ENCODE results near the gene SMAD2.
"Not testable (repeated sequence)": the region's sequence is repeated elsewhere in the genome, so short reads cannot be mapped to it uniquely, and the experiment has no call there.

The SMAD2 gene

DNA sequence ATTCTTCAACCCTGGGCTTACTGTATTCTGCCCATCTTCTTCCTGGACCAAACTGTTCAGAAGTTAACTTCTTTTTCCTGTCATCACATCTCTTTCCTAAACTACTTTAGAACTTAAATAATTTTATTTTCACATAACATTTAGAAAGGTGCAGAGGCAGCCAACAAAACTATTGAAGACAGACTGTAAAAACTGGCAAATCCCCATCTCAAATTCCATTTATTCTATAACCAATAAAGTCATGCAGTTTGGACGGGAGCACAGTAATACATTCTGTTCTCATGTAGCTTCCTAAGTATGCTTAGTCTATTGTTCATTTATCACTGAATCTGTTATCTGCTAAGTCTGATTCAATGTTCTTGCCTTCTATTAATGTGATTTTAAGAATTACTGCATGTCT, 99.1 kb downstream of the SMAD2 start:
- no peak for DNase-seq

DNA sequence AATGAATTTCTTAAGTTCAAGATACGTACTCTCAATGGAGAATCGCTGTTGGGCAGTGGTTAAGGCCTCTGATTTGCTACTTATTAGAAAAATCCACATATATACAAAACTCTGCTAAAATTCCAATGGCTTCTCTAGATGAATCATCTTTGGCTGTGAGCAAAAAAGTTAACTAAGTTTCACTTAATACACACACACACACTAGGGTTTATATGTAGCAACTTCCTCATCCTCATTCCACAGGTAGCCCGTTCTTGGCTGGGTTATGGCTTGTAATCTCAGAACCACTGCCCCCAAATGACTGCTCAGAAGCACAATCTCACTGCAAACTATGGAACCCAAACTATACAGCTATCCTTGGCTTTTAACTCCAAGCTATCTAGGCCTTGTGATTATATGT, 99.7 kb downstream of the SMAD2 start:
- no peak for DNase-seq

DNA sequence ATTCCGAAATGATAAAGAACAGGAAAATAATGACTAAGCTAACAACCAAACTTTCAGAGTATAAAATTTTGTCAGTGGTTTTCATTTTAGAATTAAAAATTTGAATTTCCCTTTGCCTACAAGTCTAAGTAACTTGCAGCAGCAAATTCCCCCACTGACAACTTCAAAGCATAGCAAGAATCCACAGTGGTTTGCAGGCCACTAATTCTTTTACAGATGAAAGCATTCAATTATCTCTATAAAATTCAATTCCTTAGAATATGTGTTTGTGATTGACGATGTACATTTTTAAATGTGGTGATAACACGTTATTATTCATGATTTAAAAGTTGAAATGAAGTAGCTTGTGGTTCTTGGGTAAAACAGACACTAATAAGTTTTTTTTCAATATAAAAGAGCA, 100.6 kb downstream of the SMAD2 start:
- no peak for DNase-seq

DNA sequence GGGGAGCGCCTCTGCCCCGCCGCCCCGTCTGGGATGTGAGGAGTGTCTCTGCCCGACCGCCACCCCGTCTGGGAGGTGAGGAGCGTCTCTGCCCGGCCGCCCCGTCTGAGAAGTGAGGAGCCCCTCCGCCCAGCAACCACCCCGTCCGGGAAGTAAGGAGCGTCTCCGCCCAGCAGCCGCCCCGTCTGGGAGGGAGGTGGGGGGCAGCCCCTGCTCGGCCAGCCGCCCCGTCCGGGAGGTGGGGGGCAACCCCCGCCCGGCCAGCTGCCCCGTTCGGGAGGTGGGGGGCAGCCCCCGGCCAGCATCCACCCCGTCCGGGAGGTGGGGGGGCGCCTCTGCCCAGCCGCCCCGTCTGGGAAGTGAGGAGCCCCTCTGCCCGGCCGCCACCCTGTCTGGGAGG, 102.4 kb downstream of the SMAD2 start:
- not testable (repeated sequence) for DNase-seq

DNA sequence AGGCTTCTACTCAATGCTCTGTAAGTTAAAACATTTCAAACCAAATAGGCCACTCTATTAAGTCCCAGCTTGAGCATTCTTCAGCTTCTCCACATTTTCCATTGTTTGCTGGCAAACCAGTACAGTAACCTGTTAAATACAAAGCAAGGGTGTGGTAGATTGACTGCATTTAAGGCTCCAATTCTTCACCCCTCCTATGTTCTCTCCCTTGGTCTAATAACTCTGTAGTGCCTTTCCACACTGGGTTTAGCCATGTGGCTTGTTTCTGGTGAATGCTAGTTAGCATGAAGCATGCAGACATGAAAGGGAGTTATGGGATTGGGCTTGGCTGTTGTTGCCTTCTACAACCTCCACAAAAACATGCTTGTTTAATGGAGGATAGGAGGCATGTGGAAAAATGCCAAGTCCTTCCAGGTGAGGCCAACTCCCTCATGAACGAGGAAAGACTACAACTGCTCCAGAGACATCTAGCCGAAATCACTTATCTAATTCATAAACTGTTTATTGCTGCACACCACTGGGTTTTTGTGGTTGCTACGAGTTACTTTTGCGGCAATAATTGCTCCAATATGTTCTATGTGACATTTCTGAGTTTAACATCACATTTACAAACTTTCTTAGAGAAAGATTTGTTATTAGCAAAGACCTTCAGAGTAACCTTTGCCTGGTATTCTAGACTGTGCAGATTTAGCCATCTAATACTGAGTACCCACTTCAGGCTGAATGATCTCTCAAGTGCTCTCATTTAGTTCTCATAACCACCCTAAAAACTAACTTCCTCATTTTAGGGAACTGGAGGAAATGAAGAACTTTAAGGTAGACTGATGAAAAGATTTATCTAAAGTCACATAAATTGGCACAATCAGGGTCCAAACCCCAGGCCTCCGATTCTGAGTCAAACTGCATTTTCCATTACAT, 104.0 kb downstream of the SMAD2 start:
- no peak for DNase-seq

DNA sequence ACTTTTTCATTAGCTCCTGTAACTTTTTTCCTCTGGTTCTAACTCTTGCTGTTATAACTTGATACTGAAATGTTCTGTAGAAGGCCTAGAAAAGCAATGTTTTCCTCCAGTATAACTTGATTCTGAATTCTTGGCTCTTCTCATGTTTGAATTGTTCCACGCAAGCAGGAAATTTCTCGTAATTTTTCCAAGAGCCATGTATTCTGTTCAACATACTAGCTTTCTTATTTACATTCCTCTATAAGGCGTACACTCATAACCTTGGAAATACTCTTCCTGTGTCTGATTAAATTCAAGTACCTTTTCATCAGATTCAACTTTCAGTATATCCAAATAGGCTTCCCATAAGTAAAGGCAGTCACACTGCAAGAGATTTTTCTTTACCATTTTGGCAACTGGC, 109.1 kb downstream of the SMAD2 start:
- no peak for DNase-seq

DNA sequence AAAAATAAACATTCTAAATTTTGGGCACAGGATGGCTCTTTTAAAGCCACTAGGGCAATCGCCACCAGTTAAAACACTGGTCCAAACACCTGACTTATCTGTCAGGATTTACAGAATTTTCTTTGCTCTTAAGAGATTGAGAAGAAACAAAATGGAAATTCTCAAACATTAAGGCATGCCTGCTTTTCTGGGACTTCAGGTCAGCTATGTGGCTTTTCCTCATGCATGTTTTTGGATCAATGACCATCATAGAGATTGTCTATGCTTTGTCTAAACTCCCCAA, 112.7 kb downstream of the SMAD2 start:
- DNase-seq = no peak

DNA sequence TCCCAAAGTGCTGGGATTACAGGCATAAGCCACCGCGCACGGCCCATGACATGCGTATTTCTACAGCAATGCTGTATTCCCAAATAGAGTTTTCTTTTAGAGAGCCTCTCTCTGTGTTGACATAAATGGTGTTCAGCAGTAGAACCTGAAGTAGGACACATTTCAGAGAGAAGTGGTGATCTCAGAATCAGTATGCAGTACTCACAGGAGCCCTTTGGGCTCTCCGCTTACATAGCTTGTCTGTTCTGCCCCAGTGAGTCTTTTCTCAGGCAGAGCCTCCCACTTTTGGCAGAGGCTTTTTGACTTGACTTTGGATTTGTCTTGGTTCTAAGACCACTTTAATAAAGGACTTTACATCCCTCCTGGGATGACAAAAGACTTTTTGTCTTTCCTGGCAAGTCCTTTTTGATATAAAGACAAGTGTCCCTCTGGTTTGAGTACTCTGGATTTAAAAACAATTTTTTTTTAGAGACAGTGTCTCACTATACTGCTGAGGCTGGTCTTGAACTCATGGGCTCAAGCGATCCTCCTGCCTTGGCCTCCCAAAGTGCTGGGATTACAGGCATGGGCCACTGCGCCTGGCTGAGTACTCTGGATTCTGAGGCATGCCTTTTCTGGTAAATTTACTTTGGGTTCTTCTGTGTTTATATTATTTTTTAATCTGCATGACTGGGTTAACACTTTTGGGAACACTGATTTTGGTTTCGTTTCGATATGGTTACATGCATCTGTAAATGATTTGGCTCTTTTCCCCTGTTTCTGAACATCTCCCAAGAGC, 113.3 kb downstream of the SMAD2 start:
- DNase-seq = no peak

DNA sequence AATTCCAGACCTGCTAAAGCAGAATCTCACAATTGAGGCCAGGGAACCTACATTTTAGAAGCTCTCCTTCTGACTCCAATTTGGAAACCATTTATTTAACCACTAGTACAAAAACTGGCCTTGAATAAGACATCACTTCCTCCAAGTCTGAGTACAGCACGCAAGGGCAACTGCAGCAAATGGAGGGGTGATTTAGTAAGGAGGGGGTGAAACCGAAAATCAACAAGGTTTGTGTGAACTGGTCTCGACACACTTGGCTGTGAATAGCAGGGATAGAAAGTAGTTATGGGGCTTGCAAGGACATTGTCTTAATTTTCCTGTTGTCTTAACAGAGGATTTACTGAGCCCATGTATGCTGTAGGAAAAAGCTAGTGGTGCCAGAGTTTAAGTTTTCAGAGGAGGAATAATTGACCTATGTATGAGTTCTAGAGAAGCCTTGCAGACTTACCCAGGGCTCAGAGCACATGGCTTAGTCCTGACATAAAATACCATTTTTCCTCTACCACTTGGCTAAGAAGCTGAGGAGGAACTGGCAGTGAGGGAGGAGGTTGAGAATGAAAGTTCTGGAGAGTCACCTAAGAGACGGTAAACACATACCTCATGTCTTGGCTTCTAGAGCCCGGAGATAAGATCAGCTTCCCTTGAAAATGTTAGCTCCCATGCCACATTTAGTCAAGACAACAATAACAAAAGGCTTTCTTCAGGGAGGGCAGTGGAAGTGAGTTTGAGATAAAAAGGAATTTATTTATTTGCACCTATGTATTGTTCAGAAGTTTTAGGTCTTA, 114.8 kb downstream of the SMAD2 start:
- DNase-seq = no peak

DNA sequence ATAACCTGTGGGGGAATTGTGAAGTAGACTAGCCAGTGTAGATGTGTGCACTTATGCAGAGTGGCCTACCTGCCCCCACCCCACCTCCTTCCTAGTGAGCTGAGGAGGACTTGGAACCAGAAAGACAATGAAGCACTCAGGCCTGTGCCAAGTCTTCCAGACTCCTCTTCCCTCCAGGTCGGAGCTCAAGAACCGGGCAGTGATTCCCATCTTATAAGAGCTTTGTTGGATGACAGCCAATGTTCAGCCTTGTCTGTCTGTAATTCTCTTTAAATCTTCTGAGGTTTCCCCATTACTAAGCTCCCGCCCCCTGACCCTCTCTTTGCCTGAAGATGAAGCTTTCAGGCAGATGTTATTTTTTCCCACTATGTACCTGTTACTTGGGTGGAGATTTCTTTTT, 121.0 kb downstream of the SMAD2 start:
- DNase-seq = no peak

DNA sequence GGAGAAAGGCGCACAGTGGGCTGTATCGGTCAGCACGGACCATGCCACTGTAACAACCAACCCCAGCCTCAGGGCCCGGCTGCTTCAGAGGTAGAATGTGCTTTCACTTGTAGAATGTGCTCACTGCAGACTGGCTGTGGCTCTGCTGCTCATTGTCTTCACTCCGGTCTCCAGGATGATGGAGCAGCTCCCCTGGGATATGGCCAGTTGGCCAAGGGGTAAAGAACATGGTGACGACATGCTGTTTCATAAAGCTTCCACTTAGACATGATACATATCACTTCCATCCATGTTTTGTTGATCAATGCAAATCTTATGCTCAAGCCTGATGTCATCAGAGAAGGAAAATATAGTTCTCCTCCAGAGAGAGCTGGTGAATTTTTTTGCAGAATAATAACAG, 127.7 kb downstream of the SMAD2 start:
- DNase-seq = no peak

DNA sequence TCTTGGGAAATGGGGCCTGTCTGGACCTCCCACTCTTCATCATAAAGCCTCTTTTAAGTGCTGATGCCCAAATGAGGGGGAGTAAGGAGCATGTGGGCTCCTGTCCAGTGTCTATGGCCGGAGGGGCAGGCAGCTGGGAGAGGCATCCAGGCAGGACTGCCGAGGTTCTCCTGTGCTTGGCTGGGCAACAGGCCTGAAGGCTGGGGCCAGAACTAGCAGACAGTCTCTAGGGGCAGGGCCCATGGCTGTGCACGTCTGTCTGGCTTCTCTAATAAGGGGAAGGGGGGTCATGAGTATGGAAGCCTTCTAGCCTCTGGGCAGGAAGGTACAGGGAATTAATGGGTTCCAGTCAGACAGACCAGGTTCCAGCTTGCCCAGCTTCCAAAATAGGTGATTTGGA, 128.6 kb downstream of the SMAD2 start:
- no peak for DNase-seq

DNA sequence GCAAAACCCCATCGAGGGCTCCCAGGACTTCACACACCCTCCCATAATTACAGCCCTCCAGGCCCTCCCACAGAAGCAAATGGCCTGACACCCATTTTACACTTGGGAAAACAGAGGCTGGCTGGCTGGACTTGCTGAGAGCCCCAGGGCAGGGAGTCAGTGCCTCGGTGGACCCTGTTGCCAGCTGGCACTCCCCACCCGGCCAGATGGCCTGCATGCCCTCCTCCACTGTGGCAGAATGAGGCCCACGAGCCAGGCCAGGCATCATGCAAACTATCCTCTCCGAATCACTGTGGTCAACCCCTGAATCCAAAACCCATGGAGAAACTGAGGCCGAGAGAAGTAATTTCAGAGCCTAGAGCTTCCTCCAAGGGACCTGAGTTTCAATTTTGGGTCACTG, 129.7 kb downstream of the SMAD2 start:
- DNase-seq = no peak

DNA sequence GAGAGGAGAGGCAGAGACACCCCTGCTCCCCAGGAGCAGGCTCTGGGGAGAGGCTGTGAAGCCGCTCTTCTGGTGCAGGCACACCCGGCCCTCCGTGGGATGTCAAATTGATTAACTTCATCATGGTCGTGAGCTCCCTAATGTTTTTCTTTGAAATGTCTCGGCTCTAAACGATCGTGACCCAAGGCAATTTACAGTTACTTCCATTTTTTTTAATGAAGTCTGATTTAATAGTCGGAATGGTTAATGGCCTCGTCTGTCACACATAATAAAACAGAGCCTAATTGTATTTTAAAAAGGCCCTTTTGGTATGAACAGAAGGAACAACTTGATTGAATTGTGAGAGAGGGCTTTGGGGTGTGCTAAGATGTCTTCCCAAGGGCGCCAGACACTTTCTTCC, 130.2 kb downstream of the SMAD2 start:
- no peak for DNase-seq

DNA sequence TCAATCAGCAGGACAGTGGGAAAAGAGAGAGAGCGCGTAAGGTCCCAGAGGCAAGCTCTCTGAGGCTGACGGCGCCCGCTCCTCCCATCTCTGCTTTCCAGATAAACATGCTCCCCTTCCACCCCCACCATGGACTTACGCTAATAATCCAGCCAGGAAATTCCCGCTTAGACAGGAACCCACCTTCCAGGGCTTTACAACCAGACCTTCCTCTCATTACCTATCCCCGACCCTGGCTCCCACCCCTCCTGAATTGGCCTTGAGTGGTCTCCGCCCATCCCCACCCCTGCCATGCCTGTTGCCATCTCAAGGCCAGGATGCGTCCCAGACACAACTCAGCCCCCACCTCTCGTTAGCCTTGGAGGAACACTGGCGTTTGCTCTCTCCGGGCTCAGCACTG, 131.1 kb downstream of the SMAD2 start:
- no peak for DNase-seq

DNA sequence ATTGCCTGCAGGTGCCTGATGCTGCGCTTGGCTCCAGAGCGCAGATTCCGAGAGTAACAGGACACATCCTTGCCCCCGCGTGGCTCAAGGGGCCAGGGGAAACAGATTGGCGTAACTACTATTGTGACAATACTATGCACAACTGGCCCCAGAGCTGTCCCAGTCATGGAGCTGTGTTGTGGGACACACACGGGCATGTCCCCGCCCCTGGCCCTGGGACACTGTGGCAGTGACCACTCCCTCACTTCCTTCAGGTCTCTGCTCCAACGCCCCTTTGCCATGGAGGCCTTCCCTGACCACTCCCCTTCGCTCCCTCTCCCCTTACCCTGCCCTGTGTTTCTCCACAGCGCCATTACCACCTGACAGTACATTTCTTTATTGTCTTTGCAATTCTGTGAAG, 132.1 kb downstream of the SMAD2 start:
- DNase-seq = no peak

DNA sequence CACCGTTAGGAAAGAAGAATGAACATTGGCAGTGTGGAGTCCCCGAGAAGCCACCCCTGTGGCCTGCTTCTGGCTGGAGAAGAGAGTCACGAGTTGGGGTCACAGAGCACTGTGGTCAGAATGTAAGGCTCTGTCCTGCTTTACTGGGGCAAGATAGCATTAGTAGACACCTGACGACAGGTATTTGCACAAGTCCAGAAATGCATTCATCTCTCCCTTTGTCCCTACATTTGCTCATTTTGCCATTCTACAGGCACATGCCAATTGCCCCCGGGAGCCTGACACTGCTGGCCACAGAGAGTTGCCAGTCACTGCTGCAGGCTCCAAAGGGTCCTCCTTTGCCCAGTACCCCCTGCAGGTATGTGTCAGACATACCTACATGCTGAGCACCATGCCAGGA, 133.3 kb downstream of the SMAD2 start:
- no peak for DNase-seq

DNA sequence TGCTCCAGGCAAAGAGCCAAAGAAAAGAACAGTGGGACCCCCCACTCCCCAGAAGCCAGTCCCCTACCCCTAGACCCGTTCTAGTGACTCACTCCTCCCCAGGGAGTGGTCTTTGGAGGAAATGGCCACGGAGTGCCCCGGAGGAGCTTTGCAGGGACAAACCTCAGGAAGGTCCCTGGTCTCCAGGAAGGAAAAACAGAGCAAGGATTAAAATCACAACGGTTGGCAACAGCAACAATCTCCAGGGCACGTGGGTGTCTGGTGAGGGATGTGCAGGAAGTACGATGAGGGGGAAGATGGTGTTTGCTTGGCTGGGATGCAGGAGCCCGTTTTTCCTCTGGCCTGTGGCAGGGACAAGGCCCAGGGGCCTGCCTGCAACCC, 135.0 kb downstream of the SMAD2 start:
- no peak for DNase-seq

DNA sequence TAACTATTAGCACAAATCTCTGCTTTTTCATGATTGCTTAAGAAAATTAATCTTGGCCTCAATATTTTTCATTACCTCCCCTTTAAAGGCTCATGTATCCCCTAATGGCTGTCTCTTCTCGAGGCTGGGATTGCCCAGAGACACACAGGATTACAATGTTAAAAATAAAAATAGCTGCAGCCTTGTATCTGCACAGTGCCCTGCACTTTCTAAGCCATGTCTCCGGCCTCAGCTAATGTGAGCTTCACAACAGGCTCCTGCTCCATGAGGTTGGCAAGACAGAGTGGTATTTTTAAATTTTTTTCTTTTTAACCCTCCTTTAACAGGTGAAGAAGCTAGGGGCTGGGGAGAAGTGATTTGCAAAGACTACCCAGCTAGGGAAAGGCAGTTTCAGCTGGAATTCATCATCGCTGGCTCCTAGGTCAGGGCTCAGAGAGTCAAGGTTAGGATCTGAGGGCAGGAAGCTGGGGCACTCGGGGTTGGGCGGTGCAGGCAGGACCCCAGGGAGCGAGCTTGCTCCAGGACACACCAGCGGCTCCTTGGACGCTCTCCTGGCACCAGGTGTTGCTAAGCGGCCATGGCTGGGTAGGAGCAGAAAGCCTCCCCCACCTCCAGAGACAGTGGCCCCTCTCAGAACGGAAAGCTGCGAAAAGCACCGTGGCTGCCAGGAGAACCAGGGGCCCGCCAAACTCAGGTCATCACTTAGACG, 135.6 kb downstream of the SMAD2 start:
- no peak for DNase-seq

DNA sequence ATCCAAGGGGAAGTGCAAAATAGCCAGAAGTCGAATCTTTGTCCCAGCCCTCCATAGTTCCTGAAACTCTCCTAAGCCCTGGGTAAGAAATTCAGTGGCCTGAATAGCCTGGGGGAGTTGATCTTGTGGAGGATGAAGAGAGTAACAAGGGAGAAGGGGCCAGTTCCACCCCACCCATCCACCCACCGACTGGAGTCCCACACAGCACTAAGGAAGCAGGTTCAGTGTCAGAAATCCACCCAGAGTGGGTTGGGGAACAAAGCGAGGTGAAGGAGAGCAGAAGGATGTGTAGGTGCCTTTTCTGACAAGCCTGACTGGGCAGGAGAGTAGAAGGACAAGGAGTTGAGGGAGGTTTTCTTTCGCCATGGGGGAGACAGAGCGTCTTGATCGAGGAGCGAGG, 136.8 kb downstream of the SMAD2 start:
- no peak for DNase-seq

DNA sequence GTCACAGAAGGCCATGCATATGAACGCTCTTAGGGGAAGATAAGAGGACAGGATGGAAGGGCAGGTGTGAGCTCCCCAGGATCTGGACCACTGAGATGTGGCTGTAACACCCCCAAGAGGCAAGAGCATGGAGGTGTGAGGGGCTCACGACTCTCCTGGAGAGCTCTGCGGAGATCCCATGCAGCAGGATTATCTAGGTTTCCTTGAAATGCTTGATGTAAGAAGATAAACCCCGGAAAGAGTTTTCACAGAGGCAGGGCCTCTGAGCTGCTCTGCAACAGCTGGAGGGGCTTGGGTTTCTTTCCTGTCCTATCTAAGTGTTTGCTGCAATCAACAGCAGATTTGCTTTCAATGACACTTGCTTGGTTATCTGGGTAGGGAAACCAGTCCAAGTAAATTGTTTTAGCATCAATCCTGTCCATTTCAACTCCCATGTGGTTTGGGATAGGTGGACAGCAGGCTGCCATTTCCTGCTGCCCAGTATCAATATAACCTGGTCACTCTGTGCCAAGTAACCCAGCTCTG, 138.9 kb downstream of the SMAD2 start:
- DNase-seq = no peak

DNA sequence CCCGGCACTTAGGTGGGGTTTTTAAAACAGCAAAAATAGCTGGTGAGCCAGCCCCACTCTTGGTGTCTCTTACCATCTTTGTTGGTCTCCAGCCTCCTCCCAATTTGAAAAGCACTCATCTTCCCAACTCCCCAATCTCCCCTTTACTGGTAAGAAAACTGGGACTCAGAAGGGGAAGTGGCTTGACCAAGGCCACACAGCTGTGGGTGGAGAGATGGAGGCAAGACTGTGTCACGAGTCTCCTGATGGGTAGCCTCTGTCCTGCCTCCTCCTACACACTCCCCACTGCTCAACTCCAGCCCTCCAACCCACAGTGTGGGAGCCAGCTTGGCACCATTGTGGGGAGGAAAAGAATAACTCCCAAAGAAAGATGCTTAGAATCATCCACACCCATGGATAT, 140.4 kb downstream of the SMAD2 start:
- DNase-seq = no peak

DNA sequence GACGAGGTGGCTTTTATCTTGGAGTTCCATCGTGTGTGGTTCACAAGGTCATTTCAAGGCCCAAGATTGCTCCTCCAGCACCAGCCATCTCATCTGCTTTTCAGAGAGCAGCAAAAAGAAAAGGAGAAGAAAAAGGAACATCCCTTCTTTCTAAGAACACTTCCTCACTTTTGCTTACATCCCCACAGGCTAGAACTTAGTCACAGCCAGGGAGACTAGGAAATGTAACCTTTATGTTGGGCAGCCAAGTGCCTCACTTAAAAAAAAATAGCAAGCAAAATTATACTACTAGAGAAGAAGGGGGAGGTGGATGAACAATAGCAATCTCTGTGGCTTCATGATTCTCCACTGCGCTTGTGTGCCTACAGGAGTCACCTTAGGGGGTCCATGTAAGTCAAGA, 141.8 kb downstream of the SMAD2 start:
- DNase-seq = no peak
